Activated CD8-positive, alpha-beta memory T cell treated with anti-CD3 and anti-CD28 coated beads, Interleukin-2, amount 50 U/mL, for 48 hours (primary cell): ENCODE results near the gene IFNL4.
A peak's percentile ranks its signal among the peaks of the same experiment; 100 is the strongest.
"Not testable (repeated sequence)": the region's sequence is repeated elsewhere in the genome, so short reads cannot be mapped to it uniquely, and the experiment has no call there.

Experiments
- DNase-seq: peaks from one replicate; pipeline ENCODE4 v3.0.0-alpha.2; 2020

IFNL4 gene

GRCh38 chr19:39248806-39249205 lies at the start of gene IFNL4:
TSS of gene IFNL4 (minus strand) at chr19:39248856.
- no peak for DNase-seq

- DNase-seq, result peak; percentile 72
Measured at GRCh38 chr19:39297931-39298634, 49.4 kb upstream of the IFNL4 start.

GRCh38 chr19:39296906-39297305 lies 48.2 kb upstream of the IFNL4 start:
- DNase-seq, result no peak

- no peak for DNase-seq
Measured at GRCh38 chr19:39296055-39296645, 47.5 kb upstream of the IFNL4 start, which contains the start of gene IFNL1. TSS of gene IFNL1 (plus strand) at chr19:39296407. CDS start at chr19:39296422, 15 bp downstream.

- no peak for DNase-seq
Measured at GRCh38 chr19:39293394-39293793, 44.7 kb upstream of the IFNL4 start.

GRCh38 chr19:39284032-39284431 lies 35.4 kb upstream of the IFNL4 start:
- no peak for DNase-seq

- DNase-seq, result no peak
Measured at GRCh38 chr19:39282021-39282420, 33.4 kb upstream of the IFNL4 start.

GRCh38 chr19:39277598-39277997 lies 28.9 kb upstream of the IFNL4 start:
- DNase-seq, result no peak

GRCh38 chr19:39276740-39277139 lies 28.1 kb upstream of the IFNL4 start:
- no peak for DNase-seq

GRCh38 chr19:39275578-39275977 lies 26.9 kb upstream of the IFNL4 start:
- no peak for DNase-seq

- not testable (repeated sequence) for DNase-seq
Measured at GRCh38 chr19:39273859-39274258, 25.2 kb upstream of the IFNL4 start.

- no peak for DNase-seq
Measured at GRCh38 chr19:39270036-39270871, 21.6 kb upstream of the IFNL4 start.

- DNase-seq, result not testable (repeated sequence)
Measured at GRCh38 chr19:39269369-39269768, 20.7 kb upstream of the IFNL4 start.

- peak; percentile 46 for DNase-seq
Measured at GRCh38 chr19:39268531-39269223, 20.0 kb upstream of the IFNL4 start.

- peak; percentile 1 for DNase-seq
Measured at GRCh38 chr19:39268085-39268484, 19.4 kb upstream of the IFNL4 start, which contains the start of gene IFNL2. TSS of gene IFNL2 (plus strand) at chr19:39268396. CDS start at chr19:39268569, 173 bp downstream.

- DNase-seq, result peak; percentile 54
Measured at GRCh38 chr19:39265321-39265916, 16.8 kb upstream of the IFNL4 start.

GRCh38 chr19:39264306-39265290 lies 15.9 kb upstream of the IFNL4 start:
- no peak for DNase-seq

GRCh38 chr19:39263912-39264305 lies 15.3 kb upstream of the IFNL4 start:
- no peak for DNase-seq

GRCh38 chr19:39262496-39262895 lies 13.8 kb upstream of the IFNL4 start:
- DNase-seq, result no peak

- no peak for DNase-seq
Measured at GRCh38 chr19:39261704-39262103, 13.0 kb upstream of the IFNL4 start.

GRCh38 chr19:39257227-39257626 lies 8.6 kb upstream of the IFNL4 start:
- no peak for DNase-seq
